HG03565 (cell line): ENCODE results near the gene GCM1.
"Not testable (repeated sequence)": the region's sequence is repeated elsewhere in the genome, so short reads cannot be mapped to it uniquely, and the experiment has no call there.

Experiments used
- ATAC-seq: cut with Tn5 transposase; IDR thresholded peaks from one replicate; pipeline ENCODE4 v1.9.1; 2021; ENCODE audit warnings: mild to moderate bottlenecking, moderate library complexity; ENCODE audit not compliant: unreplicated experiment

GCM1 gene, protein sequence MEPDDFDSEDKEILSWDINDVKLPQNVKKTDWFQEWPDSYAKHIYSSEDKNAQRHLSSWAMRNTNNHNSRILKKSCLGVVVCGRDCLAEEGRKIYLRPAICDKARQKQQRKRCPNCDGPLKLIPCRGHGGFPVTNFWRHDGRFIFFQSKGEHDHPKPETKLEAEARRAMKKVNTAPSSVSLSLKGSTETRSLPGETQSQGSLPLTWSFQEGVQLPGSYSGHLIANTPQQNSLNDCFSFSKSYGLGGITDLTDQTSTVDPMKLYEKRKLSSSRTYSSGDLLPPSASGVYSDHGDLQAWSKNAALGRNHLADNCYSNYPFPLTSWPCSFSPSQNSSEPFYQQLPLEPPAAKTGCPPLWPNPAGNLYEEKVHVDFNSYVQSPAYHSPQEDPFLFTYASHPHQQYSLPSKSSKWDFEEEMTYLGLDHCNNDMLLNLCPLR

GRCh38 chr6:53148684-53149083, at the start of gene GCM1:
Gene GCM1, minus strand, starts transcription at chr6:53148841. Its CDS starts 3,209 bp downstream, at chr6:53145632.
- no peak for ATAC-seq

DNA sequence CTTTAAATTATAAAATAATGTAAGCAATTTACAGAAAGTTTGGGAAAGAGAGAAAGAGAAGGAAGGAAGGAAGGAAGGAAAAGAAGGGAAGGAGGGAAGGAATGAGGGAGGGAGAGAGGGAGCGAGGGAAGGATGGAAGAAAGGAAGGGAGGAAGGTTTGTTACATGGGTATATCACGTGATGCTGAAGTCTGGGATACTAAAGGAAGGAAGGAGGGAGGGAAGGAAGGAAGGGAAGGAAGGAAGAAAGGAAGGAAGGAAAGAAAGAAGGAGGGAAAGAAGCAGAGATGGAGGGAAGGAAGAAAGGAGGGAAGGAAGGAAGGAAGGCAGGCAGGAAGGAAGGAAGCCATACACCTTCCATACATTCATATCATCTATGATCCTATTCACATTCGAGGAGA, 48.9 kb upstream of the GCM1 start:
- no peak for ATAC-seq

DNA sequence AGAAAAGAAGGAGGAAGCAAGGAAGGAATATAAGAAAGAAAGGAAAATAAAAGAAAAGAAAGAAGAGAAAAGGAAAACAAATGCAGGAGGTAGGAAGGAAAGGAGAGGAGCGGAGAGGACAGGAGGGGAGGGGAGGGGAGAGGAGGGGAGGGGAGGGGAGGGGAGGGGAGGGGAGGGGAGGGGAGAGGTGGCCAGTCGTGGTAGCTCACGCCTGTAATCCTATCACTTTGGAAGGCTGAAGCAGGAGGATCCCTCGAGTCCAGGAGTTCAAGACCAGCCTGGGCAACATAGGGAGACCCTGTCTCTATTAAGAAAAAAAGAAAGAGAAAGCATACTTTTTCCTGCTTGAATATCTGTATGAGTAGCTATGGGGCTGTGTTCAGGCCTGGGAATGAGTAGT, 46.4 kb upstream of the GCM1 start:
- ATAC-seq, result no peak

GRCh38 chr6:53192682-53193188, 44.1 kb upstream of the GCM1 start:
- ATAC-seq, result no peak

DNA sequence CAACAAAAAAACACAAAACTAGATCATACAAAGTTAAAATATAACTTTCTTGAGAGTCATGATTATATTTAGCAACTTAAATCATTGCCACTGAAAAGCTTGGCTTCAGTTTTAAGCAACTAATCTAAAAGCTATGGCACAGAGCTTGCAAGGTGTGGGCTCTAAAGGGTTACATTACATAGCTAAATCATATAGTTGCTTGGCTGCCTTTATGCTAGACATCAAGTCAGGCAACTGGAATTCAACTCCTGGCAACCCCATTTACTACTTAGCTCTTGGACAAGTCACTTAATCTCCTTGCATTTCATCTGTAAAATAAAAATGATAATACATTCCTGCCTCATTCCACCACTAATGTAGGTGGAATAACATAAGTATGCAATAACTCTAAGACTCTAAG, 40.9 kb upstream of the GCM1 start:
- ATAC-seq, result no peak

DNA sequence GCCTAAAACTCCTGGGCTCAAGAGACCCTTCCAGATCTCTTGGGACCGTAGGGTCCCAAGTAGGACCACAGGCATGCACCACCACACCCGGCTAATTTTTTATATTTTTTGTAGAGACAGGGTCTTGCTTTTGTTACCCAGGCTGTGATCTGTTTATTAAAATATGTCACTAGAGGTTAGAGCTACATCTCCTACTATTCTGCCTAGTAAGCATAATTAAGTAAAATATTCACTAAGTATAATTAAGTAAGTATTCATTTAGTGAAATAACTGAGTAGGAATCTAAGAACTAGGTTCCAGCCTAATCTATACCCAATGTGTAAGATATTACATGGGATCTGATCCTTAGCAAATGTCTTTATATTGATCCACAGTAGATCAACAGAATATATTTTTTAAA, 40.2 kb upstream of the GCM1 start:
- ATAC-seq, result no peak

DNA sequence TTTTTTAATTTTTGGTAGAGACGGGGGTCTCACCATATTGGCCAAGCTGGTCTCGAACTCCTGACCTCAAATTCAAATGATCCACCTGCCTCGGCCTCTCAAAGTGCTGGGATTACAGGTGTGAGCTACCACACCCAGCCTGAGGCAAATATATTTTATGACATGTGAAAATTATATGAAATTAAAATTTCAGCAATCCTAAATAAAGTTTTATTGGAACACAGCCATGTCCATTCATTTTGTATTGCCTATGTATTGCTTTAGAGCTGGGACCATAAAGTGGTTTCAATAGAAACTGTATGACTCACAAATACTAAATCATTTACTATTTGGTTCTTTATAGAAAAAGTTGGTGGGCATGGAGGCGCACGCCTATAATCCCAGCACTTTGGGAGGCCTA, 32.0 kb upstream of the GCM1 start:
- ATAC-seq, result no peak

DNA sequence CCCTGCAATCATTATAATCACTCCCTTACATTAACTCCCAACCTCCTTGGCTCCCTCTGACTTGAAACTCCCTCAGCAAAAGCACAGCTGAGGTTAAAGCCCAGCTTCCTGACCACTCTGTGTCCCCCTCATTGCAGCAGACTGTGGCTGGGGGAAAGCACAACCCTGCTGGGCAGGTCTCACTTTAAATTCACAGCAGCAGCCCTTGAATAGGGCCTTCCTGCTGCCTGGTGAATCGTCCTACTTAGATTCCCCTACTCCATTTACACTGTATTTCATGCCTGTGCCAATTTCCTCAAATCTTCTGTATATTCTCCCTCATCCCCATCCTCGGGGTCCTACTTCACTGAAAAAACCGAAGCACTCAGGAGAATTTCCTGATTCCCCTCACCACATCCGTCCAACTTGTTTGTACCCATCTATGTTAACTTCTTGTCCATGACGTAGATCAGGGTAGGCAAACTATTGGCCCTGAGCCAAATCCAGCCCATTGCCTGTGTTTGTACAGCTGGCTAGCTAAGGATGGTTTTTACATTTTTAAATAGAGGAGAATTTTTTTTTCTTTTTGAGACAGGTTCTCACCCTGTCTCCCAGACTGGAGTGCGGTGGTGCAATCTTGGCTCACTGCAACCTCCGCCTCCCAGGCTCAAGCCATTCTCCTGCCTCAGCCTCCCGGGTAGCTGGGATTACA, 31.5 kb upstream of the GCM1 start:
- no peak for ATAC-seq

GRCh38 chr6:53178837-53179432, 30.3 kb upstream of the GCM1 start:
- no peak for ATAC-seq

DNA sequence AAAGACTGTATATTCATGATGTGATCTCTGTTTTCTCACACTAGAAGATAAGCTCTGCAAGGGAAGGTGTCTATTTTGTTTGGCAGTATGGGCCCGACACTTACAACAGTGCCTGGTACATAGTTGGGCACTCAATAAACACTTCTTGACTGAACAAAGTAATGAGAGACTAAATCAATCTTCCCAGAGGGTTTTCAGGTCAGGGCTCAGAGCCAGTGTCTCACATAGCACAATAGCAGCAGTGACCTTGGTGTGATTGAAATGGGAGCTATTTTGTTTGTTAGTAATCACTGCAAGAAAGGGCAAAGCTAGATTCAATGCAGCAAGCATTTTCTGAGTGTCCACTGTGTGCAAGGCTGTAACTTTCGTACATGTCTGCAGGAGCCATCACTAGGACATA, 26.4 kb upstream of the GCM1 start:
- no peak for ATAC-seq

- no peak for ATAC-seq
Measured at GRCh38 chr6:53172468-53172803, 23.8 kb upstream of the GCM1 start.

- peak; percentile 94 for ATAC-seq
Measured at GRCh38 chr6:53171605-53172467, 23.2 kb upstream of the GCM1 start.

- ATAC-seq, result no peak
Measured at GRCh38 chr6:53168516-53169267, 20.1 kb upstream of the GCM1 start.

DNA sequence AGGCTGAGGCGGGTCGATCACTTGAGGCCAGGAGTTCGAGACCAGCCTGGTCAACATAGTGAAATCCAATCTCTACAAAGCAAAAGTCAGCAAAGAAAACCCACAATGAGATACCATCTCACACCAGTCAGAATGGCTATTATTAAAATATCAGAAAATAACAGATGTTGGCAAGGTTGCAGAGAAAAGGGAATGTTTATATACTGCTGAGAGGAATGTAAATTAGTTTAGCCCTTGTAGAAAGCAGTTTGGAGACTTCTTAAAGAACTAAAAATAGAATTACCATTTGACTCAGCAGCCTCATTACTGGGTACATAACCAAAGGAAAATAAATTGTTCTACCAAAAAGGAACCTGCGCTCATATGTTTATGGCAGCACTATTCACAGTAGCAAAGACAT, 16.7 kb upstream of the GCM1 start:
- no peak for ATAC-seq

- ATAC-seq, result no peak
Measured at GRCh38 chr6:53162606-53163005, 14.0 kb upstream of the GCM1 start.

DNA sequence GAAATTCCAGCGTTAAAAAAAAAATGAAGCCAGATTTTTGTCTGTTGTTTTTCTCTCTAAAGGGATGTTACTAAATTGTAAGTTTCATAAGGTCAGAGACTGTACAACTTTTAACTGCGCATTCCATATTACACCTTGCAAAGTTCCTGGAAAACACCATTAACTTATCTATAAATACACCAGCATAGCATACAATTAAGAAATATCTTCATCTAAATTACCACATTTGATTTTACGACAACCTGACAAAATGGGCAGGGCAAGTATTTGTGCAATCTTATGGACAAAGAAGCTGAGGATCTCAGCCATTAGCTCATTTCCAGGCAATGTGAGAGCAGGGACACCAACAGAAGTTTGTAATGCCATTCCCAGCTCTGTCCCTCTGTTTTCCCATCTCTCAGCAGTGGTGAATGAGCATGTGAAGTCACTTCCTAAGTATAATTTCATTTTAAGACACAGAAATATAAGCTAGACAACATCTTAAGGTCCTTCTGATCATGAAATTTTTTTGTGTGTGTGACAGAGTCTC, 12.9 kb upstream of the GCM1 start:
- no peak for ATAC-seq

DNA sequence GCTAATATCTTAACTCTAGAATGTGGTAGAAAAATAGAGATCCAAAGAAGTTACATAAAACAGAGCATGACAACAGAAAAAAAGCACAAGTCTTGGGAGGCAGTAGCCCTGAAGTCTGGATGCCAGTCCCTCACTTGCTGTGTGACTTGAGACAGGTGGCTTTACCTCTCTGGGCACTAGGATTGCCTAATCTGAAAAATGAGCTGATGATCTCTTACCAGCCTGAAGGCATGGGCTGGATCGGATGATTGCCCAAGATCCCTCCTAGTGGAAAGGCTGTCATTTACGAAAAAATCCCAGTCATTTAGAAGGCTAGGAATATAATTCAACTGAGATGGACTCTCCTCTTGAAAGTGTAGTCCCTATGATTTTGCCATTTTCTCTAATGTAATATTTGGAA, 10.9 kb upstream of the GCM1 start:
- no peak for ATAC-seq

DNA sequence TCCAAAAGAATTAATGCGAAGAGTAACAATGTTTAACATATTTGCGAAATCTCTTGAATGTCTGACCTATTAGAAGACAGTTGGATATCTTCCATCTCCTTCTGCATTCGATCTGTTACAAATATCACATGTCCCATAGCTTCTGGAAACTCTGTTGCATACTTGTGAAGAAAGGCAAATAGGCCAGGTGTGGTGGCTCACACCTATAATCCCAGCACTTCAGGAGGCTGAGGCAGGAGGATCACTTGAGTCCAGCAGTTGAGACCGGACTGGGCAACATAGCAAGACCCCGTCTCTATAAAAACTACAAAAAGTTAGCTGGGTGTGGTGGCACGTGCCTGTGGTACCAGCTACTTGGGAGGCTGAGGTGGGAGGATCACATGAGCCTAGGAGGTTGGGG, 9.4 kb upstream of the GCM1 start:
- ATAC-seq, result not testable (repeated sequence)

DNA sequence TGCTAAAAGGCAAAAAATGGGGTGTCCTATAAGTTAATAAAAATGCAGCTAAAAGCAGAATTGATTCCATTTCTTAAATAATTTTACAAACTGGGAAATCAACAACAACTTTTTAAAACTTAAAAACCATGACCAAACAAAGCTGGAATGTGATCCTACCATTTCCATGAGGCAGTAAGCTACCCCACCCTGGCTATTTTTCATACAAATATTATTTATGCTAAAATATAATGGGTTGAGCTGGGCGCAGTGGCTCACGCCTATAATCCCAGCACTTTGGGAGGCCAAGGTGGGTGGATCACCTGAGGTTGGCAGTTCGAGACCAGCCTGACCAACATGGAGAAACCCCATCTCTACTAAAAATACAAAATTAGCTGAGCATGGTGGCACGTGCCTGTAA, 6.6 kb upstream of the GCM1 start:
- not testable (repeated sequence) for ATAC-seq

- ATAC-seq, result no peak
Measured at GRCh38 chr6:53154794-53155193, 6.2 kb upstream of the GCM1 start.
